ENCODE measurements around the gene HSPG2. TPM values are rescaled to one million over a fixed set of nuclear protein-coding genes. Genes with fewer than 3 reads are reported as not detected.

The HSPG2 gene
- total RNA-seq, 1 donor from 2014 or later, result 1.7 TPM

- H3K36me3 Mint-ChIP-seq (ENCODE audit: low read depth), result peaks cover 1% of the 10 kb centered on the region
- POLR2A ChIA-PET, result interaction anchor here (1.1 kb wide), 1 partner anchor 28 kb away, joined by 3 read pairs; no protein-coding TSS in a partner anchor
These were observed 437 bp upstream of the HSPG2 start for GRCh38 chr1:21937372-21938121.

GRCh38 chr1:21936366-21937031 lies 611 bp downstream of the HSPG2 start:
- Mint-ChIP-seq H3K4me1 (peaks cover 7% of the 10 kb centered on the region), H3K4me3 (peak overlapping the region; percentile 60), H3K27ac (no peak overlapping the region), H3K9me3 (no peaks in the 10 kb centered on the region), H3K36me3 (ENCODE audit: low read depth) (peaks cover 1% of the 10 kb centered on the region), H3K27me3 (peaks cover 26% of the 10 kb centered on the region)
- no peak for TF ChIP-seq CTCF (IDR thresholded peaks at IDR 0.05)
- intact Hi-C loops (cut with micrococcal nuclease), result loop anchor here (10.0 kb wide), 1 partner anchor 122 kb away; the partner anchor contains the start of gene LDLRAD2
- POLR2A ChIA-PET, result no interaction called here
- CTCF ChIA-PET, result no interaction called here
- ATAC-seq (ENCODE audit: low read depth) (peak; percentile 17), DNase-seq (no peak)

More at GRCh38 chr1:21937372-21938121, 437 bp upstream of the HSPG2 start:
- Mint-ChIP-seq H3K27me3 (peaks cover 24% of the 10 kb centered on the region), H3K4me3 (peak overlapping the region; percentile 84), H3K4me1 (peaks cover 7% of the 10 kb centered on the region), H3K27ac (peak overlapping the region; percentile 27), H3K9me3 (no peaks in the 10 kb centered on the region)
- intact Hi-C loops (cut with micrococcal nuclease), result loop anchor here (10.0 kb wide), 1 partner anchor 123 kb away; the partner anchor contains the start of gene LDLRAD2
- peak; percentile 95 for ATAC-seq (ENCODE audit: low read depth)
- TF ChIP-seq CTCF (IDR thresholded peaks at IDR 0.05), result no peak
- CTCF ChIA-PET, result no interaction called here
- peak; percentile 71 for DNase-seq

- CTCF ChIA-PET, result no interaction called here
- Mint-ChIP-seq H3K36me3 (ENCODE audit: low read depth) (peaks cover 1% of the 10 kb centered on the region), H3K27ac (no peak overlapping the region), H3K27me3 (peaks cover 26% of the 10 kb centered on the region), H3K4me3 (no peak overlapping the region), H3K9me3 (no peaks in the 10 kb centered on the region), H3K4me1 (peaks cover 7% of the 10 kb centered on the region)
- intact Hi-C loops (cut with micrococcal nuclease), result loop anchor here (10.0 kb wide), 1 partner anchor 121 kb away; the partner anchor contains the start of gene LDLRAD2
- ATAC-seq (ENCODE audit: low read depth) (no peak), DNase-seq (no peak)
- POLR2A ChIA-PET, result no interaction called here
- no peak for TF ChIP-seq CTCF (IDR thresholded peaks at IDR 0.05)
These were observed 1.2 kb downstream of the HSPG2 start for GRCh38 chr1:21935891-21936365.

GRCh38 chr1:21935393-21935804 lies 1.7 kb downstream of the HSPG2 start:
- peaks cover 7% of the 10 kb centered on the region for H3K4me1 Mint-ChIP-seq
- H3K4me3 Mint-ChIP-seq, result peak overlapping the region; percentile 24
- DNase-seq, result no peak
- ChIA-PET POLR2A (no interaction called here), CTCF (no interaction called here)
- H3K27me3 Mint-ChIP-seq, result peaks cover 24% of the 10 kb centered on the region
- intact Hi-C loops (cut with micrococcal nuclease), result loop anchor here (10.0 kb wide), 1 partner anchor 121 kb away; the partner anchor contains the start of gene LDLRAD2
- ATAC-seq (ENCODE audit: low read depth), result no peak
- H3K36me3 Mint-ChIP-seq (ENCODE audit: low read depth), result peaks cover 1% of the 10 kb centered on the region
- no peaks in the 10 kb centered on the region for H3K9me3 Mint-ChIP-seq
- TF ChIP-seq CTCF (IDR thresholded peaks at IDR 0.05), result no peak
- no peak overlapping the region for H3K27ac Mint-ChIP-seq

Measured in activated B cell treated with CpG ODN at 0.5 μM for 24 hours (primary cell).